Activated T-cell treated with anti-CD3 and anti-CD28 coated beads, Interleukin-2, amount 50 U/mL, for 24 hours (primary cell): Measurements from ENCODE around the gene LRRC57.

ENCODE experiments used
- DNase-seq: peaks from one replicate; pipeline ENCODE4 v3.0.0-alpha.2; 2020
- H3K27ac Mint-ChIP-seq: 2 replicates; pipeline ENCODE4 v1.8.0; 2020; ENCODE audit warnings: mild to moderate bottlenecking, mixed read lengths
- H3K27me3 Mint-ChIP-seq: 2 replicates; pipeline ENCODE4 v1.8.0; 2020; ENCODE audit warnings: mixed read lengths
- H3K36me3 Mint-ChIP-seq: 2 replicates; pipeline ENCODE4 v1.8.0; 2020; ENCODE audit warnings: low read depth, mixed read lengths
- H3K4me1 Mint-ChIP-seq: 2 replicates; pipeline ENCODE4 v1.8.0; 2020; ENCODE audit warnings: low read depth, mixed read lengths
- H3K4me3 Mint-ChIP-seq: 2 replicates; pipeline ENCODE4 v1.8.0; 2020; ENCODE audit warnings: mild to moderate bottlenecking, moderate library complexity, mixed read lengths
- H3K9me3 Mint-ChIP-seq: 2 replicates; pipeline ENCODE4 v1.8.0; 2020; ENCODE audit warnings: mixed read lengths

LRRC57 gene

DNA sequence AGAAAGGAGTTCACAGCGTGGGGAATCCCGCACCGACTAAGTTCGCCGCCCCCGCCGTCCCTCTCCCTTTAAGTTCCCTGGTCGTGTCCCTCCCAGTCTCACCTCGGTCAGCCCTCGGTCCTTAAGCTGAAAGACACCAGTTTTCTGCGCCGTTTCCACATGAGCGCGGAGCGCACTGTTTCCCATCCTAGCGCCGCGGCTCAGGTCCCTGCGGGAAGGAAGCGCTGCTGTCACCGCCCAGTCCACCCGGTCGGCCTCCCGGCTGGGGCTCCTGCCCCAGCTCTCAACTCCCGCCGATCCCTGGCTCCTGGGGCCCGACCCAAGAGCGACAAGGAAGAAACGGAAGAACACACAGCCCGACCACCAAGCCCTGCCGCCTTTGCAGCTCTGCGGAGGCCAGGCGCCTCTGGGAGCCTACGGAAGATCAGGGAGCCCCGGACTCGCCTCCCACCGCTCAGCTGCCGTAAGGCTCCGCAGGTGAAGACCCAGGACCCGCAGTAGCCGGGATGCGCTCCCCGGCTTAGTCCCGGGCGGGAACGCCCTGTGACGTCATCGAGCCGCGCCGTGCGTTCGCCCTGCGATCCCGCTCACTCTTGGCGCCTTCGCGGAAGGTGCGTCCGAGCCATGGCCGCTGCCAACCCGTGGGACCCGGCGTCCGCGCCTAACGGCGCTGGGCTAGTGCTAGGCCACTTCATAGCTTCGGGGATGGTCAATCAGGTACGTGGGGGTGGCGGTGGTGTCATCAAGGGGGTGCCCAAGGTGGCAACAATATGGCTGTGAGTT, at the start of gene LRRC57, which contains the start of gene HAUS2:
Gene LRRC57, minus strand, starts transcription at position 545 of the 783 bp plus-strand sequence. Its CDS starts 359 bp downstream, at position 186.
Gene HAUS2, plus strand, starts transcription at position 590 of the 783 bp plus-strand sequence. Its CDS starts 35 bp downstream, at position 625.
- peaks cover 56% of the 10 kb centered on the region for H3K4me1 Mint-ChIP-seq
- DNase-seq: peak; percentile 94
- peak within 1 kb of the TSS; percentile 96 for H3K27ac Mint-ChIP-seq
- no peaks in the 10 kb centered on the region for H3K9me3 Mint-ChIP-seq
- H3K4me3 Mint-ChIP-seq: peak within 1 kb of the TSS; percentile 96
- H3K36me3 Mint-ChIP-seq: peaks cover 70% of the 10 kb centered on the region
- no peaks in the 10 kb centered on the region for H3K27me3 Mint-ChIP-seq

DNA sequence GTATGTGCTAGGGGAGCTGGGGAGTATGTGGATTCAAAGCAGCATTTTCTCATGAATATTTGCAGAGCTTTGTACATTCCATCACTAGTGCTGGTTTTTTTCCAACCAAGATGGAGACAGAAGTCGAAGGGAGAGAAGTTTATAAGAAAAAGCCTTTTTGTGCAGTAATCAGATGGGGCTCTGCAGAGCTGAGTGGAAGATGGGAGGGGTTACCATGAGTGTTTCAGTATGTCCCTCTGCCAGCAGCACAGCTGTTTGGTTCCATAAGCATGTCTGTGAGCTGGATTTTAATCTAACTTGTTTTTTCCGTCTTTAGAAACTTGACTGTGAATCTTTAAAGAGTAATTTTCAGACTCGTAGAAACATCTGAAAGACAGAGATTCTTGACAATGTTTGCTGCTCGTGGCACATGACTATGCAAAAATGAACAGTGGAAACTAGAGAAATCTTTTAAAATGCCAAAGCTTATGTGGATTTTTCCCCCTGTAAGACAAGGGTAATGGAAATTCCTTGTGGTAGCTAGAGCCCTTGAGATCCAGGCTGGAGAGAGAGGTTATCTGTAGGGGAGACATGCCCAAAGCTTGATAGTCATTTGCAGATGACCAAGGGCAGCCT, 47.1 kb upstream of the LRRC57 start:
- H3K27me3 Mint-ChIP-seq: no peaks in the 10 kb centered on the region
- H3K36me3 Mint-ChIP-seq: peaks cover 8% of the 10 kb centered on the region
- no peaks in the 10 kb centered on the region for H3K9me3 Mint-ChIP-seq
- H3K4me3 Mint-ChIP-seq: no peak overlapping the region
- no peaks in the 10 kb centered on the region for H3K4me1 Mint-ChIP-seq
- no peak for DNase-seq
- no peak overlapping the region for H3K27ac Mint-ChIP-seq

DNA sequence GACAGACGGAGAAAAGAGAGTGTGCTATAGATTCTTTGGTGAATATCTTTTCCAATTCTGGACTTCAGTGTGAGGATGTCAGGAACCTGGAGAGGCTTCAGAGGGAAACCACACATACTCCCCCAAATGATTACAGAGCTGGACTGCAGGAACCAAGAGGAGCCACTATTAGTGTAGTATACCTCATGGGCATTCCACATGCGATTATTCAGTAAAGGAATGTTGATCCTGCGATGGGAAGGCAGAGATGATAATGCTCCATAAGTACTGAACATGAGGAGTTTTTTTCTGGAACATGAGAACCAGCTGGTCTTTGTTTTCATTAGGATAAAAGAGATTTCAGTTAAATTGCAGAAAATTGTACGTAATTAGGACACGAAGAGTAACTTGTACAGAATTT, 45.5 kb upstream of the LRRC57 start:
- H3K27me3 Mint-ChIP-seq: no peaks in the 10 kb centered on the region
- peaks cover 8% of the 10 kb centered on the region for H3K36me3 Mint-ChIP-seq
- H3K4me1 Mint-ChIP-seq: no peaks in the 10 kb centered on the region
- H3K9me3 Mint-ChIP-seq: no peaks in the 10 kb centered on the region
- no peak overlapping the region for H3K27ac Mint-ChIP-seq
- DNase-seq: no peak
- no peak overlapping the region for H3K4me3 Mint-ChIP-seq

DNA sequence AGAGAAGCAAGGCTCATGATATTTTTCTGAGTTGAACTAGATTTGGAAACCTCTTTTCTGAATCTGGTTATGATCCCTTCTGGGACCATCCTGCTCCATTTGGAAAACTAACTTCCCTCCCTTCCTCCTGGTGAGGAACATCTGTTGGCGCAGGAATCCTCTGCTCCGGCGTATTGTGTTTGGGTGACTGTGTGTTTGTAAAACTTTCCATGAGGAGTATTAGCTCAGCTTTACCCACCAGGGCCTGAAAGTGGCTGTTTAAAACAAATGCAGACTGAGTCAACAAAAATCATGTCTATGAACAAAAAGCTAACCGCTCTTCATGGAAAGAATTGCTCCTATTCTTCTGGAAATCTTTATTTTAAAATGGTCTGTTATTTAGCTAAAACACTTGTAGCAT, 44.5 kb upstream of the LRRC57 start:
- Mint-ChIP-seq H3K4me3 (no peak overlapping the region), H3K27me3 (no peaks in the 10 kb centered on the region), H3K27ac (no peak overlapping the region), H3K4me1 (no peaks in the 10 kb centered on the region), H3K9me3 (no peaks in the 10 kb centered on the region), H3K36me3 (peaks cover 8% of the 10 kb centered on the region)
- no peak for DNase-seq

DNA sequence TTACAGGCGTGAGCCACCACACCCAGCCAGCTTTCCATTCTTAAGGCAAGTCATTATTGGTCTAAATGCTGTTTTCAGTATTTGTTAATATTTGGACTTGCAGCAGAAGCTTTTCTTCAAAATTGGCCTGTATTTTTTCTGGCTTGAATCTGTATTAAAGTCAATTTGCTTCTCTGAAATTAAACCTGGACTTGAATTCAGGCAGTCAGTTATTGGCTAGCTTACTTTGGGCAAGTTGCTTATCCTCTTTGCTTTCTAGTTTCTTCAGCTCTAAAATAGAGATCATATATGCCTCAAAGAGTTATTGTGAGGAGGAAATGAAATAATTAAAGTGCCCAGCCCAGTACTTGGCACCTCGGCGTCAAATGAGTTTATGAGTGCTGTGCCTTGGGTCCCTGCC, 44.1 kb upstream of the LRRC57 start:
- Mint-ChIP-seq H3K4me3 (no peak overlapping the region), H3K27me3 (no peaks in the 10 kb centered on the region), H3K36me3 (peaks cover 8% of the 10 kb centered on the region), H3K27ac (no peak overlapping the region), H3K9me3 (no peaks in the 10 kb centered on the region), H3K4me1 (no peaks in the 10 kb centered on the region)
- DNase-seq: no peak

DNA sequence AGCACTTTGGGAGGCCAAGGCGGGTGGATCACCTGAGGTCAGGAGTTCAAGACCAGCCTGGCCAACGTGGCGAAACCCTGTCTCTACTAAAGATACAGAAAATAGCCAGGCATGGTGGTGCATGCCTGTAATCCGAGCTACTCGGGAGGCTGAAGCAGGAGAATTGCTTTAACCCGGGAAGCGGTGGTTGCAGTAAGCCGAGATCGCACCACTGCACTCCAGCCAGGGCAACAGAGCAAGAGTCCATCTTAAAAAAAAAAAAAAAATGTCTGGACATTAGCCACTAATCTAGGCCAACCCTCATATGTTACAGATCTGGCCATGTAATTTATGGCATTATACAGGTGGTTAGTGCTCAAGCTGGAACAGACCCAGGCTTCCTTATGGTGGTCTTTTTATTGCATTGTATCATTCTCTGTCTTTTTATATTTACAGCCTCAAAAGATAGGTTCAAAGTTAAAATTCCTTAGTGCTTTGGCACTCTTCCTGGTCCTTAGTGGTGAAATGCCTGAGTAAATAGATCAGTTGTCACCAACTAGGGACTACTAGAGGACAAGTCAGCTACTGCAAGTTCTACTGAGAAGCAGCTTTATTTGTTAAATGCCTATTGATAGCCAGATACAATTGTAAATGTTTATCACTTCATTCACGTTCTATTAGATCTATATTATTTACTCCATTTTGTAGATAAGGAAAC, 42.8 kb upstream of the LRRC57 start:
- H3K4me3 Mint-ChIP-seq: no peak overlapping the region
- no peaks in the 10 kb centered on the region for H3K9me3 Mint-ChIP-seq
- no peak for DNase-seq
- H3K4me1 Mint-ChIP-seq: no peaks in the 10 kb centered on the region
- no peak overlapping the region for H3K27ac Mint-ChIP-seq
- no peaks in the 10 kb centered on the region for H3K27me3 Mint-ChIP-seq
- H3K36me3 Mint-ChIP-seq: peaks cover 8% of the 10 kb centered on the region

DNA sequence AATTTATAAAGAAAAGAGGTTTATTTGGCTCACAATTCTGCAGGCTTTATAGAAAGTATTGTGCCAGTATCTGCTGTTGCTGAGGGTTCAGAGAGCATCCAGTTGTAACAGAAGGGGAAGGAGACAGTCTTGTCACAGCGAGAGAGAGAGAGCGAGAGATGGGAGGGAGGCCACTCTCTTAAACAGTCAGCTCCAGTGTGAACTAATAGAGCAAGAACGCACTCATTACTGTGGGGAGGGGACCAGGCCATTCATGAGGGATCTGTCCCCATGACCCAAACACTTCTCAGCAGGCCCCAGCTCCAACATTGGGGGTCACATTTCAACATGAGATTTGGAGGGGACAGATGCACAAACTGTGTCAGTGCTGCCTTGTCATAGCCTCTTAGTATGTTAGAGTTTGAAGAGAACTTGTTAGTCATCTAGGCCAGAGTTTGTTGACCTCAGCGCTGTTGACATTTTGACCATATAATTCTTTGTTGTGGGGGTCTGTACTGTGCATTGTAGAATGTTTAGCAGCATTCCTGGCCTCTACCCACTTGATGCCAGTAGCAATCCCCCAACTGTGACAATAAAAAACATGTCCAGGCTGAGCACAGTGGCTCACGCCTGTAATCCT, 42.1 kb upstream of the LRRC57 start:
- no peak overlapping the region for H3K27ac Mint-ChIP-seq
- no peaks in the 10 kb centered on the region for H3K4me1 Mint-ChIP-seq
- no peaks in the 10 kb centered on the region for H3K9me3 Mint-ChIP-seq
- no peak overlapping the region for H3K4me3 Mint-ChIP-seq
- peaks cover 13% of the 10 kb centered on the region for H3K36me3 Mint-ChIP-seq
- DNase-seq: no peak
- no peaks in the 10 kb centered on the region for H3K27me3 Mint-ChIP-seq

DNA sequence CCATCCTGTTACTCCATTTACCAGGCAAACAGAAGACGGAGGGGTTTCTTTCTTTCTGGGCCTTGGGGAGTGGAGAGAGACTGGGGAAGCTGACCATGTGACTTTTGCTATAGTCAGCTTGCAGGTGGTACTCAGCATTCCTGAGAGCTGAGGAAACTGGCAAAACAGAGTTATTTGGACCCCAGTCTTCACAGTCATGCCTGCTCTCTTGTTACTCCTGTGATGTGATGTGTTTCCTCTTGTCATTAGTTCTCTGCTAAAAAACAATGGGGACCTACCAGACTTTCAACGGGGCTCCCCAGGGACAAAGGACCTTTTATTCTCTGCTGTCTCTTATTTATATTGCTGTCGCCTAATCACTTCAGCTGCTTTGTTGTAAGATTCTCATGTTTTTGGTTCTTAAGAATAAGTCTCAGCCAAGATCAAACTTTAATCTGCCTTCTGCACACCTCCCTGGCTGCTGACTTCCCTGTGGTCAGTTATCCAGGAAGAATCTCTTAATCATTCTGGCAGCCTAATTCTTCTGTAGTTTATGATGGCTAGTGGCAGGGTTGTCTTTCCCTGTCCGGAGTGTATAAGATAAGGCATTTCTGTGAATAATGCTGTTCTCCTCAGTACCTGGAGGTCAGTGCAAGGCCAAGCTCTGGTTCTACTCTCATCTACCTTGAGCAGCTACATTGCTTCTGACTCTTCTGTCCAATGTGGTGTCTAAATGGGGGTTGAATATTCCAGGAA, 35.6 kb upstream of the LRRC57 start:
- H3K36me3 Mint-ChIP-seq: peaks cover 6% of the 10 kb centered on the region
- no peak overlapping the region for H3K4me3 Mint-ChIP-seq
- no peak overlapping the region for H3K27ac Mint-ChIP-seq
- no peaks in the 10 kb centered on the region for H3K27me3 Mint-ChIP-seq
- peaks cover 23% of the 10 kb centered on the region for H3K4me1 Mint-ChIP-seq
- no peaks in the 10 kb centered on the region for H3K9me3 Mint-ChIP-seq
- DNase-seq: no peak

DNA sequence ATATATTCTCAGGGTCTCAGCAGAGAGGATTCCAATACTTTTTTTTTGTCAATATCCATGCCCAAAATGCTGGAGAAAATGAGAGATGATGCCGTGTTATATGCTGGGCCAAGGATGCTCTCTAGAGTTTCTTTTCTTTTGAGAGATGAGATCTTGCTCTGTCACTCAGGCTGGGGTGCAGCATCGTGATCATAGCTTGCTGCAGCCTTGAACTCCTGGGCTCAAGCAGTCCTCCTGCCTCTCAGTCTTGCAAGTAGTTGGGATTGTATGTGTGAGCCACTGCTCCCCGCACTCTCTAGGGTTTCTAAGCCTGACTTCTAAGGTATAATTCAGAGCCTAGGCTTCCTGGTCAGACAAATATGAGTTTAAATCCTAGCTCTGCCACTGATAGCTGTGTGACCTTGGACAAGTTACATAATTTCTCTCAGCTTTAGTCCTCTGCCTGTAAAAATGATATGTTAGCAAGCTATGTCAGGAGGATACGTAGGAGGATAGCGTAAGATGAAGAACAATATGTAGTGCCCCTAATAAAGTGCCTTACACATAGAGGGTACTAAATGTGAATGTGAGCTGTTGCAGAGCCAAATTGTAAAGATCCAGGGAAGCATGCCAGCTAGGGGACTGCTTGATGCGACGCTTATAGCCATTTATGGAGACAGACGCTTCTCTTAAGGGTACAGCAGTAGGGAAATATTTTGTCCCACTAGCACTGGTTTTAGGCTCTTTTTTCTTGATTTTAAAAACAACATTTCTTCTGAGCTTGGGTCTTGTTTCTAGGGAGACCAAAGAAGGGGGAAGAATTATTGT, 34.2 kb upstream of the LRRC57 start:
- no peaks in the 10 kb centered on the region for H3K9me3 Mint-ChIP-seq
- H3K27ac Mint-ChIP-seq: no peak overlapping the region
- peaks cover 25% of the 10 kb centered on the region for H3K4me1 Mint-ChIP-seq

DNA sequence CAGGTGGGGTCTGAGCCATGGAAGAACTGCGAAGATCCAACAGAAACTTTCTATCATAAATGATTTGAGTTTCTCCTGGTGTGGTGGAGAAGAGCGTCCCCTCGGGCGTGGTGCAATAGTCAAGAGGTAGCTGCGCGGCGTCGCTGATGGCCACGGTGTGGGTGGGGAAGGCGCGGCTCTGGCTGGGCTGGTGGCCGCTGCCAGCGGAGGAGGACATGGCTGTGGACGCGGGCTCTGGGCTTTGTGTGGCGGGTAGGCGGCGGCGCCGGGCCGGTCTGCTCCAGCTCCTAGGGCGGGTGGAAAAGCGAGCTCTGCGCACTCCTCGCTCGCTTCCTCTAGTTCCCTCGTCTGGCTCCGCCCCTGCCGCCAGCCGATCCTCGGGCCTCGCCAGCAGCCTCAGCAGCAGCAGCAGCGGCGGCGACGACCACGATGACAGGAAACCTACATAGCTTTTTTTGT, 32.7 kb upstream of the LRRC57 start:
- peak overlapping the region; percentile 73 for H3K27ac Mint-ChIP-seq
- H3K4me1 Mint-ChIP-seq: peaks cover 32% of the 10 kb centered on the region
- H3K4me3 Mint-ChIP-seq: peak overlapping the region; percentile 74
- H3K27me3 Mint-ChIP-seq: peaks cover 8% of the 10 kb centered on the region
- peaks cover 6% of the 10 kb centered on the region for H3K36me3 Mint-ChIP-seq
- DNase-seq: peak; percentile 83
- H3K9me3 Mint-ChIP-seq: no peaks in the 10 kb centered on the region

More for the DNA sequence above, 34.2 kb upstream of the LRRC57 start:
- H3K27me3 Mint-ChIP-seq: no peaks in the 10 kb centered on the region
- no peak for DNase-seq
- H3K4me3 Mint-ChIP-seq: no peak overlapping the region
- peaks cover 6% of the 10 kb centered on the region for H3K36me3 Mint-ChIP-seq

DNA sequence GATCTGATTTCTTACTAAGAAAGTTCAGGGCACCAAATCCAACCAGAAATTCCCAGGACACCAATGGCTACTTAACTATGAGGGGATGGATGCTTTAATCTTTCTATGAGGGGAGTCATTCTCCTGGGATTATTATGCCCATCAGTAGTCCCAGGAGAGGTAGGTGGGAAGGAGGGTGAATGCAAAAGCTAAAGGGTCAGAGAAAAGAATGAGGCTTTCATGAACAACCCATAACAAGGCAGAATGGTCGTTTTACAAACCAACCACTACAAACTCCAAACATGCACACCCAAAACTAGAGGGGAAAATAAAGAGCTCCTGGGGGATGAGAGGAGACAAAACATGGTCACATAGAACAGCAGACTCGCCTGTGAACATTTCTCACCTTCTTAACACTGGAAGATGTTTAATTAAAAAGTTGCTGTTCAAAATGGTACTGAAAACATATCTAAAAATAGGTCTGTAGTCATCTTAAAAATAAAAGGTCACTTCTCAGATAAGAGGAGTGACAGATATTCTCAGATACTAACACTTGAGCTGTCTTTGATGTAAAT, 30.5 kb upstream of the LRRC57 start:
- Mint-ChIP-seq H3K4me1 (peaks cover 45% of the 10 kb centered on the region), H3K9me3 (no peaks in the 10 kb centered on the region), H3K27me3 (peaks cover 9% of the 10 kb centered on the region), H3K36me3 (peaks cover 3% of the 10 kb centered on the region), H3K27ac (no peak overlapping the region), H3K4me3 (no peak overlapping the region)
- DNase-seq: no peak

DNA sequence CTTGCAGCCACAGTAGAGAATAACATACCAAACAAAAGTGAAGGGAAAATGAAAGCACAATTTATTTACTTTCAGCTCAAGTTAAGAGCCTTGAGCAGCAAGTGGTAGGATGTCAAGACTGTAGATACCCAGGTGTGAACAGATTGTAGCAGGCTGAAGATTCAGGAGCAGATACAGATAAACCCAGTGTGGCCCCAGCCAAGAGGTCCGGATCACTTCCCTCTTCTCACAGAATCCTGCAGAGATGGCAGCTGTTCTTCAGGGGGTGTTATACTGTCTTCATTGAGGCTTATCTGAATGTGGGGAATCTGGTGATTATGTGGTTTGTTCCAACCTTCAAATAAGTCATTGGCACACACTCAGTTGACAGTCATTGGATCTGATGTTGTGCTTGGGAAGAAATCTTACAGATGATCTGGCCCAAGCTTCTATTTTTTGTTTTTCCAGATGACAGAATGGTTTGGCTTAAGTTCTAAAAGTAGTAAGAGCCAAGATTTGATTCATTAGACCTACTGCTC, 29.0 kb upstream of the LRRC57 start:
- no peak for DNase-seq
- Mint-ChIP-seq H3K4me1 (peaks cover 43% of the 10 kb centered on the region), H3K4me3 (no peak overlapping the region), H3K27me3 (peaks cover 9% of the 10 kb centered on the region), H3K36me3 (peaks cover 3% of the 10 kb centered on the region), H3K9me3 (no peaks in the 10 kb centered on the region), H3K27ac (no peak overlapping the region)

DNA sequence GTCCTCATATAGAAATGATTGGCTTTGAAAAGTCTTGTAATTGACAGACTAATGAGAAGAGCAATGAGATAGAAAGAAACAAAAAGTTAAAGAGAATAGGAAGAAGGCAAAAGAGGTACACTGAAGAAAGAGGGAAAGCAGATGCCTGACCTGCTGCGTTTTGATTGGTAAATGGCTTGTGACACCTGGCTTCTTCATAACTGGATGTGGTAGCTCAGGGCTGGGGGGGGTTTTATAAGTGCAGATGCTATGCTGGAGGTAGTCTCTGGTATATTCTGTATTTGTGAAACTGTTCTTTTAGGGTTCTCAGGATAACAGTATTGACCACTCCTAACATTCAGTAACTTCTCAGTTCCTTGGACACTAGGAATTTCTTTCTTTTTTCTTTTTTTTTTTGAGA, 28.2 kb upstream of the LRRC57 start:
- H3K4me3 Mint-ChIP-seq: peak overlapping the region; percentile 93
- no peak overlapping the region for H3K27ac Mint-ChIP-seq
- H3K4me1 Mint-ChIP-seq: peaks cover 35% of the 10 kb centered on the region
- no peak for DNase-seq
- H3K36me3 Mint-ChIP-seq: peaks cover 4% of the 10 kb centered on the region
- H3K27me3 Mint-ChIP-seq: peaks cover 9% of the 10 kb centered on the region
- no peaks in the 10 kb centered on the region for H3K9me3 Mint-ChIP-seq
